Stimulated activated CD4-positive, alpha-beta T cell treated with anti-CD3 and anti-CD28 coated beads, Interleukin-15, amount 100 ng/mL, for 48 hours (primary cell): ENCODE measurements around the gene SLC47A2.
"Not testable (repeated sequence)": the region's sequence is repeated elsewhere in the genome, so short reads cannot be mapped to it uniquely, and the experiment has no call there.

Experiments
- DNase-seq, 2 donors: peaks; one replicate each; pipeline ENCODE4 v3.0.0-alpha.2; 2020; ENCODE audit warnings: low read depth in 2 of 2

SLC47A2 gene

DNA sequence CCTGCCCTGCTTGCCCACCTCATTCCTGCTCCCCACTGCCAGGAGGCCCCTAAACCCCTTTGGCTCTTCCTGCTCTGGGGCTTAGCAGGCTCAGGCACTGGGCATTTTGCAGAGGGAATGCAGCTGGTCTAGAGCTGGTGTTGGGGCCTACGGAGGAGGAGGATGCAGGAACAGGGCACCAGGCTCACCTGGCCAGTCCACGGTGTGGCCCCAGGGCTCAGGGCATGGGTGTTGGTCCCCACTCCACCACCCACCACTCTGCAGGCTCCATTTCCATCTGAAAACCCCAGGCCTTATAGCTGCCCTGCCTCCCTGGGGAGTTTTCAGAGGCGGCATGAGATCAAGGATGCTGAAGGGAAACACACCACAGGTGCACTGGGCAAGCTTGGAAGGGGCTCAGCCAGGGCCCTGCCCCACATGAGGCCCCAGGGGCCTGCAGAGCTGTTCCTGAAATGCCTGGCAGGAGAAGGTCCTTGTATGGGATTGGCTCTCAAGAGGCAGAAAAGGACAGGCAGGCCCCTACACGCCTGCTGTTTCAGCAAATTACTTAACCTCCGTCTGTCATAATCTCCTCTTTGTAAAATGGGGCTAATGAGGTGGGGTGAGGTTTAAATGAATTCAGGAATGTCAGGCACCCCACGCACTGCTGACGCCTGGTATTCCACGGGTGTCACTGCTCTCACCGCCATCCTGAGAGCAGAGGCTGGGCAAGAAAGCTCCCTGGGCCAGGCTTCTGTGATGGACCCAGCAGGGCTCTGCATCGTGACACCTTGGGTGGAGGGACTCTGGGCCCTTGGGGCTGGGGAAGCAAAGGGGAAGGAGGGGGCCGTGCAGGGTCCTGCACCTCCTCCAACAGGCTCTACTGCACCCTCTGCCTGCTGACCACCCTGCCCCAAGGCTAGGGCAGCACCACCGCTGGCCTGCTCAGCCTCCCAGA lies 9.3 kb downstream of the SLC47A2 start:
- no peak for DNase-seq

DNA sequence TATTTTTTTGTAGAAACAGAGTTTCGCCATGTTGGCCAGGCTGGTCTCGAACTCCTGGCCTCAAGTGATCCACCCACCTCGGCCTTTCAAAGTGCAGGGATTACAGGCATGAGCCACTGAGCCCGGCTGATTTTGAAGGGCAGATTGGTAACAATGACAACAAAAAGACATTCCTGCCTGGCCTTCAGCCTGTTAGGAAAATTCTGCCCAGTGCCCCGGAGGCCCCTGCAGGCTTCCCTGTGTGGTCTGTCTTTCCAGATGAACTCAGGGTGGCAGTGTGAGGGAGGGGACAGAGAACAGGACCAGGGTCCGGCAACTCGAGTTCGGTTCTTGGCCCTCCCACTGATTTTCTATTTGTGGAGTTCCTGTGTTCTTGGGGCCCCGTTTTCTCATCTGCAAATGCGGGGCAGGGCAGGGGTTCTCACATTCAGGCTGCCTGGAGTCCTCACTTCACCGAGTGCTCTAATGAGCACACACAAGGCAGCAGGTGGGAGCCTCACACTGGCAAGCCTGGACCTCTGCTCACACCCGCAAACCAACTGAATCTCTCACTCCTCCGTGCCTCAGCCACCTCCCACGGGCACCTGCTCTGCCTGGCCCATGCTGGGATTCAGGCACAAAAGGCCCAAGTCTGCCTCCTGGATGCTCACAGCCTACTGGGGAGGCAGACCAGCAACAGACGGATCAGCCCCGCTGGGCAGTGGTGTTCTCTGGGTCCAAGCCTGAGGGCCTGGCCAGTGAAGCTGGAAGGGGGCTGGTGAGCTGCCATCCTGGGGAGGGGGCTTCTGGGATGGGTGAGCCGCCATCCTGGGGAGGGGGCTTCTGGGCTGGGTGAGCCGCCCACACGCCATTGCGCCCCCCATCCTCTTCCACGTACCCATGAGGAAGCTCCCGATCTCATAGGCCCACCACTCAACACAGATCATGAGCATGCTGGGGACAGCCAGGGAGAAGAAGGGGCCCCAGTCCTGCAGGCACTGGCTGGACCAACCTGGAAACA lies 10.3 kb downstream of the SLC47A2 start:
- DNase-seq, result no peak

DNA sequence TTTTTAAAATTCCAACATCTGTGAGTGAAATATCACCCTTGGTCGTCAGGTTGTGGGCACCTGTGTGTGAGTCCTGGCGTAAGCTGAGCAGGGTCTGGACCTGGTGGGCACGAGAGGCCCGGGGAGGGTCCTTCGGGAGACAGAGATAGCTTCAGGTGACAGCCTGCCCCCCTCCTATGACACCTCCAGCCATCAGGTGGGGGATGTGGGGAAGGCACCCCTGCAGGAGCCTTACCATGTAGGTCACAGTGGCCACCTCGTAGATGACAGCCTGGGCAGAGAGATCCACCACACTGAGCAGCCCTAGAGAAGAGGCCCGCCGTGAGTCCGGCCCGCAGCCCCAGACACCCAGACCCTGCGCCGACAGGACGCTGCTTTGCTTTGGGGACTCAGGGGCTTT lies 11.2 kb downstream of the SLC47A2 start:
- no peak for DNase-seq

DNA sequence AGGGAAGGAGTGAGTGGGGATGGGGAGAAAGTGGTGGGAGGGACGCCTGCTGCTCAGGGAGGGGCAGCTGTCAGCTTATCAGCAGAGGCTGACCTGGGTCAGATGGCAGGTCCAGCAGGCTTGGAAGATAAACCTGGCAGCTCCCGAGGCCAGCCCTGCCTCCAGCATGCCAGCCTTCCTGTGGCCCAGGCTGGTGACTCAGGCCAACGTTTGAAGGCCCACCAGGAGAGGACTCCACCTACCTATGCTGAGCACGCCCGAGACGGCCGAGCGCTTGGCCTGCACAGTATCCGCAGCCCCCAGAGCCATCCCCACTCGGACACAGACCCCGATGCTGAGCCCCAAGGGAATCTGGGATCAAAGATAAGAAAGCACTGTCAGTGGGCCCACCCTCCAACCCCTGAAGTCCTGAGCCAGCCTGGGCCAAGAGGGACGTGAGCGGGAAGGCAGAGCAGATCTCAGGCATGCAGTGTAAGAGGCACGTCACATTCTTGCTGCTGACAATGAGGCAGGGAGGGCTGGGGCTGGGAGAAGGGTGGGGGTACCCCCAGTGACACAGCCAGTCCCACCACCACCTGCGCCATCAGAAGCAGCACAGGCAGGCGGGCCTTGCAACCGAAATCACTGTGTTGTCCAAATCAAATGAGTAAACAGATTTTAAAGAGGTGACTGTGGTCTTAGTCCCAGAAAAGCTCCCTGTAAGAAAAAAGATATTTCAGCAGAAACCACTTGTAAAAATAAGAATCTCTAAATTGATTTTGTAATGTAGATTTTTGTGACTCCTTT lies 12.4 kb downstream of the SLC47A2 start:
- no peak for DNase-seq

DNA sequence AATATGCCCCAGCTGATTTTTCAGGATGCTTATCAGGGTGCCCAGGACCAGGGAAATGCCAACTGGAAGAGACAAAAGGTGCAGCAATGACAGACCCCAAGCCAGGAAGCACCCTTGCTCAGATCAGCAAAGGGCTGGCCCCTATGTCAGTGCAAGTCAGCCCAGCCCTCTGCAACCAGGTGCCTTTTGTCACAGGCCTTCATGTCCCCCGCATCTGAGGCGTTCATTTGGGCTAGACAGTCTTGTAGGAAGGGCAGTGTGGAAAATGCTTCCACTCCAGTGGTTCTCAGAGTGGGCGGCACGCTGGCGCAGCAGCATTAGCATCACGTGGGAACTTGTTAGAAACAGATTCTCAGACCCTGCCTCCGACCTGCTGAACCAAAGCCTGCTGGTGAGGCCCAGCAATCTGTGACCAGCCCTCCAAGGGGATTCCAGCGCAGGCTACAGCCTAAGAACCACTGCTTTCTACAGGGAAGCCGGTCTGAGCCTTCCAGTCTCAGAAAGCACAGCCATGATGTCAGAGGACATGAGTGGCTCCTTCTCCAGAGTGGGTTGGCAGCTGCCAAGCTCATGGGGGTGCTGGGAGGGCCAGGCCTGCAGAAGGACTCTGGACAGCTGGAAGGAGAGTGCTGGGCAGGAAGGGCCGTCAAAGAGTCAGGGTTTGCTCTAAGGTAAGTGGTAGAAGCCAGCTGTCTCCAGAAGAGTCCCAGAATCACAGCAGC lies 13.1 kb downstream of the SLC47A2 start:
- DNase-seq, result no peak

DNA sequence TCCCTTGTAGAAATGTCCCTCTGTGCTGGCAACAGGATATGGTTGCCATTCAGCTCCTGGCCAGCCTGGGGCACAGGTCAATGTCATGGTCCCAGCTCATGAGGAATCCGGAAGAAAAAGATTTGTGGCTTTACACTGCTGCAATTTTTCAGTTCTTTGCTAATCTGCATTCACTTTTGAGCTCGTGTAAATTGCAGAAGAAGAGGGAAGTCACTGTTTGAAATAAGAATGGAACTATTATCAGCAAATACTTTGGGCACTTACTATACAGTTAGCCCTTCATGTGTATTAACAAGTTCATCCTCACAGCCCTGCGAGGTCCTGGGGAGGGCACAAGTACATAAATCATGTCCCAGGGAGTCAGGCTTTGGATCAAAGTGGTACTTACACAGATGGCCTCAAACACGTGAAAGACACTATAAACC lies 14.2 kb downstream of the SLC47A2 start:
- DNase-seq, result no peak

DNA sequence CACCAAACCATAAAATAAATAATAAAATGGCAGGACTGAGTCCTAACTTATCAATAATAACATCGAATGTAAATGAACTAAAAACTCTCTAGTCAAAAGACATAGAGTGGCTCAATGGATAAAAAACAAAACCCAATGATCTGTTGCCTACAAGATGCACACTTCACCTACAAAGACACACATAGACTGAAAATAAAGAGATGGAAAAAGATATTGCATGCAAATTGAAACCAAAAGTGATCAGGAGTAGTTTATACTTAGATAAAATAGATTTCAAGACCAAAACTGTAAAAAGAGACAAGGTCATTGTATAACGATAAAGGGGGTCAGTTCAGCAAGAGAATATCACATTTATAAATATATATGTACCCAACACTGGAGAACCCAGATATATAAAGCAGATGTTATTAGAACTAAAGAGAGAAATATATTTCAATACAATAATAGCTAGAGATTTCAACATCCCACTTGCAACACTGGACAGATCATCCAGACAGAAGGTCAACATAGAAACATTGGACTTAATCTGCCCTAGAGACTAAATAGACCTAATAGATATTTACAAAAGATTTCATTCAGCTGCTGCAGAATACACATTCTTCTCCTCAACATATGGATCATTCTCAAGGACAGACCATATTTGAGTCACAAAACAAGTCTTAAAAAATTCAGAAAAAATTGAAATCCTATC lies 29.8 kb downstream of the SLC47A2 start:
- DNase-seq, result no peak

DNA sequence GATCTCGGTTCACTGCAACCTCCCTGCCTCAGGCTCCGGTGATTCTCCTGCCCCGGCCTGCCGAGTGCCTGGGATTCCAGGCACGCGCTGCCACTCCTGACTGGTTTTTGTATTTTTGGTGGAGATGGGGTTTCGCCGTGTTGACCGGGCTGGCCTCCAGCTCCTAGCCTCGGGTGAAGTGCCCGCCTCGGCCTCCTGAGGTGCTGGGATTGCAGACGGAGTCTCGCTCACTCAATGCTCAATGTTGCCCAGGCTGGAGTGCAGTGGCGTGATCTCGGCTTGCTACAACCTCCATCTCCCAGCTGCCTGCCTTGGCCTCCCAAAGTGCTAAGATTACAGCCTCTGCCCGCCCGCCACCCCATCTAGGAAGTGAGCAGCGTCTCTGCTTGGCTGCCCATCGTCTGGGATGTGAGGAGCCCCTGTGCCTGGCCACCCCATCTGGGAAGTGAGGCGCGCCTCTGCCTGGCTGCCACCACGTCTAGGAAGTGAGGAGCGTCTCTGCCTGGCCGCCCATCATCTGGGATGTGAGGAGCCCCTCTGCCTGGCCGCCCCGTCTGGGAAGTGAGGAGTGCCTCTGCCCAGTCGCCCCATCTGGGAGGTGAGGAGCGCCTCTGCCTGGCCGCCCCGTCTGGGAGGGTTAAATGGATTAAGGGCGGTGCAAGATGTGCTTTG lies 31.3 kb downstream of the SLC47A2 start:
- DNase-seq, result not testable (repeated sequence)

DNA sequence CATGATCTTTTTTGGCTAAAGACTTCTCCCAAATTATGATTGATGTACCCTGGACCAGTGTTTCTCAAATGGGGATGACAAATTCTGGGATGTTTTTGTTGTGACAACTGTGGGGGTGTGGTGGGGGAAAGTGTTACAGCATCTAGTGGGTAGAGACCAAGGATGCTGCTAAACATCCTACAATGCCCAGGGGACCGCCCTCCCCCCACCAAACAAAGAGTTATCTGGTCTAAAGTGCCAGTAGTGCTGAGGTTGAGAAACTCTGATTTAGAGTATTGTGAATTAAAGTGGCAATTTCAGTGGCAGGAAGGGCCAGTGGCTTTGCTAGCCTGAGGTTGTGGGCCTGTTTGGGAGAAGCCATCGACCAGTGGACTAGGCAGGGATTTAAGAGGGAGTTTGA lies 33.3 kb downstream of the SLC47A2 start:
- no peak for DNase-seq

DNA sequence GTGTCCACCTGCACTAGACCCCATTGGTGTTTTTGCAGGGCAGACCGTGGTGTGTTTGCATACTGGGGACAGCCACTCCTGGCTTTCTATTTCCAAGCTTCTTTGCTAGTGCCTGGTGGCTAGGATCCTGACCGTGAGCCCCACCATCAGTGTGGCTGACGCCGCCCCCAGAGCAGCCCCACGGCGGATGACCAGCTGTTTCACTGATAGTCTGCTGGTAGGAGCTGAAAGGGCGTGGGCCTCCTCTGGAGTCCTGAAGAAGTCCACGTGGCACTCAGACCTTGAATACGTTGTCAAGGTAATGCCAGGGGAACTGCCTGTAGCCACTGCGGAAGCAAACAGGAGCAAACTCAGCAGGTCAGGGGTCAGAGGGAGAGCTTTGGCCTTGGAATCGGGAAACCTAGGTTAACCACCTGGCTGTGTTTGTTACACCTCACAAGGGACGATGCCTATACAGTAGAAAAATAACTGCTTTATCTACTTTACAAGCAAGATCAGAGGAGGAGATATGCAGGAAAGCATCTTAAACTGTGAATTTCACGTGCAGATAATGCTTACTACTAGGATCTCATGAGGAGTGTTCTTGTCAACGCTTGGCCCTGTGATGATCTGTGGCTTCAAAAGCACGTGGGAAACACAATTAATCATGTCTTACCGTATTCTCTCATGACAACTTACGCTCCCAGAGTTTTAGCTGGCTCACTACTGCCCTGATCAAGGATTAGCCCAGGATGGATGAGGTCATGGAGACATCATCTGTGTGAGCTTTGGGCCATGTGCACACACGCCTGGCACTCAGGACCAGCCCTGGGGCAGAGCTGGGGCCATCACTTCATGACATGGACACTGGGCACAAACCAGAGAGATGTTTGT lies 37.6 kb downstream of the SLC47A2 start:
- no peak for DNase-seq

DNA sequence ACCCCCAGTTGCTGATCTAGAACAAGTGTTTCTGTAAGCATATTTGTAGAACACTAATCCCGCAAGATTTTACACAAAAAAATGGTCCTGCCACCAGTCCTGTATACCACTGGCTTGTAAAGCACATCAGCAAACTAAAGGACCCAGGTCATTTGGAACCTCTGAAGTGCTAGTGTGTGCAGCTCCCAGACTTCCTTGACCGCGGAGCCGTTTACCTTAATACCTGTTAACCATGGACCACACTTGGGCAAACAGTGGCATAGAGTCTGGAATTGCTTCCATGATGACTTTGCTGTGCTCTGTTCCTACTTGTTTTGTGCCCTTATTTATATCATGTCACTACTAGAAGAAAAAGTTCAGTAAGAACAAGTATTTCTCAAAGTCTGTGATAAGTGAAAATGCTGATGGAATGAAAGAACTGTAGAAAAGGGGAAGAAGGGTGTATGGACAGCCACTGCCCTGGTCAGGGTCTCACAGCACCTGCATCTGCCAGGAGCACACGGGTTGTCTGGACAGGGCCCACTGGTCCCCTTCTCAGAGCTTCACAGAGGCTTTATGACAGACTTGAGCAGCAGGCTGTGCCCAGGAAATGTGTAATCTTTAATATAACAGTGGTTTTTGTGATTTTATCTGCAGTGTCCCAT lies 38.5 kb downstream of the SLC47A2 start:
- no peak for DNase-seq

DNA sequence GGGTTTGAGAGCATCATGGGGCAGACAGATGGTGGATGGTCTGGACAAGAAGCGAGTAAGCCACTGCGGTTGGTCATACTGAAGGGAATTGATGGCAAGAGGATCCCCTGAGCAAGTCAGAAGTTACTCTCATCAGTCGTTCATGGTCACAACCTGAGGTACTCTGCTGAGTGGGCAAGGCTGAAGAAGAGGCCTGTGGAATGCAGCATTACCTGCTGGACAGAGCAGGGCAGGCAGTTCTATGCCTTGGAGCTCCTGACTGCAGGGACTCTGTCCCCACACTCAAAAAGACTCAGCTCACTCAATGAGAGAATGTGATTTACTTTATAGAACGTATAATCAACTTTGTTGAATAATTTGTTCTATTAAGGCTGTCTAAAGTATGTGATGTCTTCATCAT lies 39.5 kb downstream of the SLC47A2 start:
- no peak for DNase-seq

DNA sequence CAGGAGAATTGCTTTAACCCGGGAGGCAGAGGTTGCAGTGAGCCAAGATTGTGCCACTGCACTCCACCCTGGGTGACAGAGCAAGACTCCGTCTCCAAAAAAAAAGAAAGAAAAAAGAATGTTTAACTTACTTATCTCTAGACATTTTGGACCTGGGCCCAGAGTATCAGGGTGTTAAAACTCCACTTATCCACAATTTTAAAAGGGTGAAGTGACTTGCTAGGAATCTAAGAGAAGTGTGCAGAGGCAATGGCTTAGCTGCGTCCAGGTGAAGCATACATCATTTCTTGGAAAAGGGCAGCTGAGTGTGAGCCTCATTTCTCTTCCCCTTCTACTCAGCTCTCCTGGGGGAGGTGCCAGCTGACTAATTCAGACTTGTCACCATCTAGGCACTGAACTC lies 42.8 kb downstream of the SLC47A2 start:
- DNase-seq, result no peak

DNA sequence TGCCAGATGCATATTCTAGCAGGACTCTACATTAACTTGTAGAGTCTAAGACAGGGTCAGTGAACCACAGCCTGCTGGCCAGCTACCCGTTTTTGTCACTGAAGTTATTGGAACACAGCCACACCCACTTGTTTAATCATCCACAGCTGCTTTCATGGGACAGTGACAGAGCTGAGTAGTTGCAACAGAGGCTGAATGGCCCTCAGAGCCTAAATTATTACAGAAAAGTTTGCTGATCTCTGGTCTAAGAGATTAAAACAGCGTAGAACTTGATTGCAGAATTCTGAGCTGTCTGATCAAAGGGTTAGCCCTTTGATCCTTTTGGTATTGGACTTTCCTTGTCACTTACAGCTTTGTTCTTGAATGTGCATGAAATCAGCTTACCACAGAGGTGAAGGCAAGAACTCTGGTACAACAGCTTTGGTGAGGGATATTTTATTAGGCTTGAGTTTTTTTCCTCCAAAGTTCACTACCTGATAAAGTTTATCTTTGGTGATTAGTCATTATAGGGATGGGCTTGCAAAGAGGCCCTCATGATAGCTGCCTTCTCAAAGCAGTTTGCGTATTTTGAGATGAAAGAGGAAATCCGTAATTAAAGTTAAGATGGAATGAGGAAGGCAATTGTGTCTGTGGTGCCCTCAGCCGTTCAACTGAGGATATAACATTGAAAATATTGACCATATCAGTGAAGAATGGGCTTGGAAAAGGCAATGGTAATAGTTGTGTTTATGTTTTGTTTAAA lies 44.2 kb downstream of the SLC47A2 start:
- DNase-seq, result no peak

DNA sequence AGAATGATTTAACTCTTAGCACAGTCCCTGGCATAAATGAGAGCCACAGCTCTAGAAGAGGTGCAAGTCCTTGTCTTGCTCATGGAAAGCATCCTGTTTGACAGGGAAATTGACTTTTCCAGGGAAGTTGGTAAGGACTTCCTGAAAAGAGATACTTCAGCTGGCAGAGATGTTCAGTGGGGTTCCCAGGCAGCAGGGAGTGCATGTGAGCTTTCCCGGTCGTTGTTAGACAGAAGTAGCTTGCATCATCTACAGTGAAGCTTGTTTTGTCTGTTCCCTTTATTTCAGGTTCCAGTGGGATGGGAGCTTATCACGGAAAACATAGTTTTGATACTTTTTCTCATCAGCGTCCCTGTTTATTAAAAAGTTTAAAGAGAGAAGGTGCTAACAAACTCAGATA lies 45.0 kb downstream of the SLC47A2 start:
- no peak for DNase-seq

DNA sequence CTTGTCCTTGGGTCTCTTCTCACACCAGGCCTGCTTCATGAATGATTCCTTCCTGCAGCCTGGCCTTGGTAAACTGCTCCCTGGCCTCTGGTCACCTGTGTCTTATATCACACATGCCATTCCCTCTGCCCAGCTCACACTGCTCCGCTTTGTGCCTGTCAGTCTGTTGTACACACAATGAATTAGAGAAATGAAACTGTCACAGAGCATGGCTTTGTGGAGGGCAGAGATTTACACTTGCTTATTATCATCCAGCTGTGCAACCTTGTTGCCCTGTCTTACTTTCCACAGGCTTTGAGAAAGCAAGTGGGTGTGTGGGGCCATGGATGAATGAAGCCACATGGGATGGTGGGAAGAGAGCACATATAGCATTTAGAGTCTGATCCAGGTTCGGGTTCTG lies 45.5 kb downstream of the SLC47A2 start:
- DNase-seq, result no peak

DNA sequence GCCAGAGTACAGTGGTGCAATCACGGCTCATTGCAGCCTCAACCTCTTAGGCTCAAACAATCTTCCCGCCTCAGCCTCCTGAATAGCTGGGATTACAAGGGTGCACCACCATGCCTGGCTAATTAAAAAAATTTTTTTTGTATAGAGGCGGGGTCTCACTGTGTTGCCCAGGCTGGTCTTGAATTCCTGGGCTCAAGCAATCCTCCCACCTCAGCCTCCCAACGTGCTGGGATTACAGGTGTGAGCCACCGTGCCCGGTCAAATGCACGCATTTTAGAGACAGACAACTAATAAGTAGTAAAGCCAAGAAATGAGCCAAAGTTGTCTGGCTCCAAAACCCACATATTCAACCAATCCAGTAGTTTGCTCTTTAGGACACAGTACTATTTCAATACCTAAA lies 46.7 kb downstream of the SLC47A2 start:
- DNase-seq, result not testable (repeated sequence)

DNA sequence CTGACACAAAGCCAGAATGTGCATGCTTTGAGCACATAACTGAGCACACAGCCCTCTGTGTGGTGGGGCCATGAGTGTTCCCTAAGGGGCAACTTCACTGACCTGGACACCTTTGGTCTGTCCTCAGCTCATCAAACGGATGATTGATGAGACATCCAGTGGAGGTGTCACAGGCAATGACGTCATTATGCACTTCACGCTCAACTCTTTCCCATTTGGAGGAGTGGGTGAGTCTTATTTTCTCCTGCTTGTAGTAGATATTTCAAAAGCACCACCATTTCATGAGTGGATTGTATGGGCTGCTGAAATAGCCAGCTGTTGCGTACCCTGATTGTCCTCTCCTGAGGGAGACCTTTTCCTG lies 51.6 kb downstream of the SLC47A2 start:
- DNase-seq, result no peak
